Measurements from ENCODE around the gene CTSV. TPM values are rescaled to one million over a fixed set of nuclear protein-coding genes. Genes with fewer than 3 reads are reported as not detected.
"Not testable (repeated sequence)": the region's sequence is repeated elsewhere in the genome, so short reads cannot be mapped to it uniquely, and the experiment has no call there.

Gene CTSV
- total RNA-seq, 1 donor from 2014 or later, result 7.2 TPM

DNA sequence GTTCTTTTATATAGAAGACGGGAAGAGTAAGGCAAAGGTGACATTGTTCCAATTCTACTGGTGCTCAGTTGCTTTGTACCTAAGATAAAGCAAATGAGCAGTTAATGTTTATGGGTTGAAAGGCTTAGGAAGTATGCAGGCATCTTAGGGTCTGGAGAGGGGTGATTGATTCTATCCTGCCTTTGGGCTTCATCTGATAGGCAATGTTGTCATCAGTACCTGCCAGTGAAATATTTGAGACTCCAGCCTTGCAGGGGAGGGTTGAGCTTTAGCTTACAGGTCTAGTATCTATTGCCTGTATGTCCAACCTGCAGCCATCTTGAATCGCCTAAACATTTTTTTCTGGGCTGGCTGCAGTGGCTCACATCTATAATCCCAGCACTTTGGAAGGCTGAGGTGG lies 13.8 kb upstream of the CTSV start:
- Mint-ChIP-seq H3K36me3 (ENCODE audit: low read depth) (no peaks in the 10 kb centered on the region), H3K4me1 (peaks cover 13% of the 10 kb centered on the region), H3K27ac (ENCODE audit: unreplicated experiment) (no peak overlapping the region), H3K27me3 (ENCODE audit: low read depth) (peaks cover 8% of the 10 kb centered on the region), H3K4me3 (no peak overlapping the region), H3K9me3 (no peaks in the 10 kb centered on the region)
- no peak for DNase-seq (ENCODE audit: low read depth, low spot score)
- TF ChIP-seq, protein P1, sequence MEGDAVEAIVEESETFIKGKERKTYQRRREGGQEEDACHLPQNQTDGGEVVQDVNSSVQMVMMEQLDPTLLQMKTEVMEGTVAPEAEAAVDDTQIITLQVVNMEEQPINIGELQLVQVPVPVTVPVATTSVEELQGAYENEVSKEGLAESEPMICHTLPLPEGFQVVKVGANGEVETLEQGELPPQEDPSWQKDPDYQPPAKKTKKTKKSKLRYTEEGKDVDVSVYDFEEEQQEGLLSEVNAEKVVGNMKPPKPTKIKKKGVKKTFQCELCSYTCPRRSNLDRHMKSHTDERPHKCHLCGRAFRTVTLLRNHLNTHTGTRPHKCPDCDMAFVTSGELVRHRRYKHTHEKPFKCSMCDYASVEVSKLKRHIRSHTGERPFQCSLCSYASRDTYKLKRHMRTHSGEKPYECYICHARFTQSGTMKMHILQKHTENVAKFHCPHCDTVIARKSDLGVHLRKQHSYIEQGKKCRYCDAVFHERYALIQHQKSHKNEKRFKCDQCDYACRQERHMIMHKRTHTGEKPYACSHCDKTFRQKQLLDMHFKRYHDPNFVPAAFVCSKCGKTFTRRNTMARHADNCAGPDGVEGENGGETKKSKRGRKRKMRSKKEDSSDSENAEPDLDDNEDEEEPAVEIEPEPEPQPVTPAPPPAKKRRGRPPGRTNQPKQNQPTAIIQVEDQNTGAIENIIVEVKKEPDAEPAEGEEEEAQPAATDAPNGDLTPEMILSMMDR (conservative IDR thresholded peaks at IDR 0.05), result no peak

DNA sequence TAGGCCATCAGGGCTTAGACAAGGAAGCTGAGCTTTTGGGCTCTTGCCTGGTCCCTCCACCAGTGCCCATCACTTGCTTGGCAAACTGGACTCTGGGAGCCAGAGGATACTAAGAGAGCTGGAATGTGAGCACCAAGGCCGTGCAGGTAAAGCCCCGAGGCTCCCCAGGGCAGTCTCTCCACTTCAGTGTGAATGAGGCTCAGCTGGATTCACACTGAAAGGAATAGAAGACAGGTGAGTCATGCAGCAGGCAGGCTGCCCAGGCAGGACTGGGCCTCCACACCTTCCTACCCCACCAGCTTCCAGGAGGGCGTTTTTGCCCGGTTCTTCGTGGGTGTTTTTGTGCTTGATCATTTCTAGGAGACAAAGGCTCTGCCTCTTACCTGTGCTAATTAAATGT lies 7.3 kb upstream of the CTSV start:
- no peak for DNase-seq (ENCODE audit: low read depth, low spot score)
- Mint-ChIP-seq H3K4me1 (no peaks in the 10 kb centered on the region), H3K36me3 (ENCODE audit: low read depth) (no peaks in the 10 kb centered on the region), H3K4me3 (no peak overlapping the region), H3K9me3 (no peaks in the 10 kb centered on the region), H3K27ac (ENCODE audit: unreplicated experiment) (no peak overlapping the region), H3K27me3 (ENCODE audit: low read depth) (peaks cover 39% of the 10 kb centered on the region)
- TF ChIP-seq, protein P1 (conservative IDR thresholded peaks at IDR 0.05), result no peak

DNA sequence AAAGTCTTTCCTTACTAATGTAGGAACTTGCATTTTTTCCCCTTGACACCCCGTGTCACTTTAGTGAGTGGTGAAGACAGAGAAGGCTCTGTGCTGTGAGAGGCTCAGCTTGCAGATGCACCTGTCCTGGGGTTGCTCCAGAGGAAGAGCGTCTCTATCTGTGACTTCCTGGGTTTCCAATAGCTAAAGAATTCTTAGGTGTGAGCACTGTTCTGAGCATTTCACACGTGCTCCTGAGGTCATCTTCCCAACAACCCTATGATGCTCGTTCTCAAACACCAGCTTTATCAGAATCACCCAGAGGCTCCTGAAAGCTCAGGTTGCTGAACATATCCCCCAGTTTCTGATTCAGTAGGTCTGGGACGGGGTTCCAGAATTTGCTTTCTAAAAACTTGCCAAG lies 6.4 kb upstream of the CTSV start:
- H3K4me3 Mint-ChIP-seq, result no peak overlapping the region

DNA sequence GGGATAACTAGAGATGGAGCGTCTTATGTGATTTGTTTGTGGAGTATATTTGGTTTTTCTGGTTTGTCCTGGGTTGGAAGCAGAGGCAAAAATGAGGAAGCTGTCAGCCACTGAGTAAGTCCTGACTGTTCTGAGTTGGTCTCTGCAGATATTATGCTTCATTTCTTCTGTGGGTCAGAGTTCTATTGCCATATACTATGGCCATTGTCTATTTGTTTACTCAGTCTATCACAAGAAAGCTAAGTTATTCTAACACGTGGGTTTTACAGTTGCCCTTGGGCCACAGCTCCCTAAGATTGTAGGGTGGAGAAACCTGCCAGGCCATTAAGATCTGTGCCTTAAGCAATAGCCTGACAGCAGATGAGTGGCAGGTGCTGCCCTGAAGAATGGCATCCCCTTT lies 3.0 kb upstream of the CTSV start:
- Mint-ChIP-seq H3K27me3 (ENCODE audit: low read depth) (peaks cover 56% of the 10 kb centered on the region), H3K4me3 (peak overlapping the region; percentile 2), H3K9me3 (no peaks in the 10 kb centered on the region), H3K27ac (ENCODE audit: unreplicated experiment) (no peak overlapping the region), H3K36me3 (ENCODE audit: low read depth) (peaks cover 2% of the 10 kb centered on the region), H3K4me1 (peaks cover 7% of the 10 kb centered on the region)
- no peak for DNase-seq (ENCODE audit: low read depth, low spot score)
- TF ChIP-seq, protein P1 (conservative IDR thresholded peaks at IDR 0.05), result no peak

More for the DNA sequence above, 6.4 kb upstream of the CTSV start:
- Mint-ChIP-seq H3K36me3 (ENCODE audit: low read depth) (no peaks in the 10 kb centered on the region), H3K27ac (ENCODE audit: unreplicated experiment) (no peak overlapping the region), H3K9me3 (no peaks in the 10 kb centered on the region), H3K27me3 (ENCODE audit: low read depth) (peaks cover 39% of the 10 kb centered on the region), H3K4me1 (no peaks in the 10 kb centered on the region)
- no peak for DNase-seq (ENCODE audit: low read depth, low spot score)
- TF ChIP-seq, protein P1 (conservative IDR thresholded peaks at IDR 0.05), result no peak

DNA sequence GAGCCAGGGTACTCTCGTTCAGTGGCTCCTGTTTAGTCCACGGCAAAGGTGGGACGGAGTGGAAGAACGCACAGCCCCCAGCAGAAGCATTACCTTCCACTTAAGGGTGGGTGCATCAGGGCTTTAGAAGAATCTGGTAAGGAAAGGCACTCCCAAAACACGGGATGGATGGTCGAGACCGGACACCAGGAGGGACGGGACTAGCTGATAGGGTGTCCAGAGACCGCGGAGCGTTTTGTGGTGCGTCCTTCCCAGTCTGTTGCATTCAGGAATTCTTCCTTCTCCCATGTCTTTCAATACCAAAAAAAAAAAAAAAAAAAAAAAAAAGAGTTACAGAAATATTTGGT lies 545 bp upstream of the CTSV start:
- peaks cover 7% of the 10 kb centered on the region for H3K4me1 Mint-ChIP-seq
- H3K27me3 Mint-ChIP-seq (ENCODE audit: low read depth), result peaks cover 47% of the 10 kb centered on the region
- peak overlapping the region; percentile 90 for H3K27ac Mint-ChIP-seq (ENCODE audit: unreplicated experiment)
- H3K36me3 Mint-ChIP-seq (ENCODE audit: low read depth), result peaks cover 2% of the 10 kb centered on the region
- peak; percentile 36 for DNase-seq (ENCODE audit: low read depth, low spot score)
- peak overlapping the region; percentile 94 for H3K4me3 Mint-ChIP-seq
- H3K9me3 Mint-ChIP-seq, result no peaks in the 10 kb centered on the region
- TF ChIP-seq, protein P1 (conservative IDR thresholded peaks at IDR 0.05), result no peak

DNA sequence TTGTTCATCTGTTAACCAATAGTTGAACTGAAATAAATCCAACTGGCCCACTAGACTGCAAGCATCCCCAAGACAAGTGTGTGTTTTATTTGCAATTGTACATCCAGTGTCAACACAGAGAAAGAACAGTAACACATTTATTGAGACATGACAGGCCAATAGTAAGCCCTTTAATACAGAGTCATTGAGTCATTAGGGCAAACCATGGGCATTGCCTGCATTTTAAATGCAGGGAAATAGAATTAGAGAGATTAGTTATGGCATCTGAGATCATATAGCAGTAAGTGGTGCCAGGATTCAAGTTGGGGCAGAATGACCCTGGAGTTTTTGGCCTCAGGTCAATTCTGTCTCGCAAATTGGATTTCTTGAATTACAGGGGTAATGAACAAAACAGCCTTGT lies 15.4 kb downstream of the CTSV start:
- H3K27me3 Mint-ChIP-seq (ENCODE audit: low read depth), result peaks cover 22% of the 10 kb centered on the region
- not testable (repeated sequence) for H3K36me3 Mint-ChIP-seq (ENCODE audit: low read depth); H3K4me1 Mint-ChIP-seq; DNase-seq (ENCODE audit: low read depth, low spot score); H3K27ac Mint-ChIP-seq (ENCODE audit: unreplicated experiment); H3K4me3 Mint-ChIP-seq; H3K9me3 Mint-ChIP-seq

DNA sequence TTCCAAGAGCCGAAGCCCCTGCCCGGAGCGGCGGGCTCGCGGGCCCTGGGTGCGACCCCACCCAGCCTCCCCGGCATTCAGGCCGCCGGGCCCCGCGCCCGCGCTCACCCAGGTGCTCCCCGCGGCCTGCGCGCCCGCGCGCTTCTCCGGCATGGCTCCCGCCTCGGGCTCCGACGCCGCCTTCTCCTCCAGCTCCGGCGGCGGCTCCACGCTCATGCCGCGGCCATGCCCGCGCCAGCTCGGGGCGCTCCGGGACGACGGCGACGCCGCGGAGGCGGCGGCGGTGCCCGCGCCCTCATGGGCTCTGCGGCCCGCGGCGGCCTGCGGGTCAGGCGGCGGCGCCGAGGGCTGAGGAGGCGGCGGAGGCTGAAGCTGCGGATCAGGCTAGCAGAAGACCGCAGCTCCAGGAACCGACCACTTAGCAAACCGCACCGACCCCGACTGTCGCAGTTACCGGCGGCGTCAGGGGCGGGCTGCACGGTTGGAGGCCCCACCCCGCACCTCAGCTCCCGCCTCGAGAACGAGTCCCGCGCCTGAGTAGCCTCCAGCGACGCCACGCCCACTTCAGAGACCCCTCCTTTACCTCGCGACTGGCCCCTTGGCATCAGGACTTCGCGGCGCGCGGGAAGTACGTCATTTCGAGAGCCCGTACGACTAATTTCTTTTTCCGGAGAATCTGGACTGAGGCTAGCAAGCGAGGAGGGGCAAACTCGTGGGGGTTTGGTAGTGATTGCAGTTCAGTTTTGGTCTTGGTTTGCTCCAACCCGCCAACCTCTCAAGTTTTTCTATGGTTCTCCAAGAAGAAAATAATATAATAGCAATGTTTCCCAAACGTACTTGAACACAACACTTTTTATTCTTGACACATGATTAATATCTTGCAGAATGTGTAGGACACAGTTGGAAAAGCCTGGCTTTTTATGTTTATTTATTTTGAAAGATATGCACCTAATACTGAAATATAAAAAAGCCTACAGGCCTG lies 25.5 kb downstream of the CTSV start:
- Mint-ChIP-seq H3K4me3 (peak overlapping the region; percentile 92), H3K27me3 (ENCODE audit: low read depth) (peaks cover 27% of the 10 kb centered on the region), H3K4me1 (peaks cover 14% of the 10 kb centered on the region)
- H3K36me3 Mint-ChIP-seq (ENCODE audit: low read depth); H3K9me3 Mint-ChIP-seq; H3K27ac Mint-ChIP-seq (ENCODE audit: unreplicated experiment): not testable (repeated sequence)
- DNase-seq (ENCODE audit: low read depth, low spot score), result peak; percentile 53

DNA sequence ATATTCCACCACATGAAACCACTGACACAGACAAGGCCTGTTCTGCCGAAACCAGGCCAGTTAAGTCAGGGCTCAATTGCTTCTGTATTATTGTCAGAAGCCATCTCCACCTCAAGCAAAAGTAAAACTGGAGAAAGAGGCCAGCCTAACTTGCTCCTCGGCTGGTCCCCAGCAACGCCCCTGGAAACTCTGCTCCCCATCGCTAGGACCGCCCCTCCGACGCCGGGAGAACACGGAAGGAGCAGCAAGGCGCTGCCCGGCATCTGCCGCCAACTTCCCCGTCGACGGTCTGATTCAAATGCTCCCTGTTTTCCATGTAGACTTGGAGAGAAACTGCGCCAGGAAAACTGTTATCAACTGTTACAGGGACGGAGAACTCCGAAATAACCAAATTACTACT lies 26.3 kb downstream of the CTSV start:
- H3K27ac Mint-ChIP-seq (ENCODE audit: unreplicated experiment), result peak overlapping the region; percentile 95
- H3K9me3 Mint-ChIP-seq; DNase-seq (ENCODE audit: low read depth, low spot score); H3K36me3 Mint-ChIP-seq (ENCODE audit: low read depth): not testable (repeated sequence)
- H3K27me3 Mint-ChIP-seq (ENCODE audit: low read depth), result peaks cover 20% of the 10 kb centered on the region
- peaks cover 14% of the 10 kb centered on the region for H3K4me1 Mint-ChIP-seq
- H3K4me3 Mint-ChIP-seq, result peak overlapping the region; percentile 92

DNA sequence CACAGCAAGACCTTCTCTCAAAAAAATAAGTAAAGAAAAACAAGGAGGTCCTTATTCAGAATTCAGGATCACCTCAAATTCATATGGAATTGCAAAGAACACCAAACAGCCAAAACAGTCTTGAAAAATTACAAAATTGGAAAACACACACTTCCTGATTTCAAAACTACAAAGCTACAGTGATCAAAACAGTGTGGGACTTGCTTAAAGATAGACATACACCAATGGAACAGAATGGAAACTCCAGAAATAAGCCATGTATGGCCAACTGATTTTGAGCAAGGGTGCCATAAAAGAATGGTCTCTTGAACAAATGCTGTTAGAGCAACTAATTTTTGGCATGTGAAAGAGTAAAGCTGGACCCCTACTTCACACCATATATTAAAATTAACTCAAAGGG lies 36.7 kb downstream of the CTSV start:
- not testable (repeated sequence) for DNase-seq (ENCODE audit: low read depth, low spot score); H3K27ac Mint-ChIP-seq (ENCODE audit: unreplicated experiment); H3K4me3 Mint-ChIP-seq; H3K9me3 Mint-ChIP-seq; H3K27me3 Mint-ChIP-seq (ENCODE audit: low read depth); H3K36me3 Mint-ChIP-seq (ENCODE audit: low read depth)
- H3K4me1 Mint-ChIP-seq, result peaks cover 20% of the 10 kb centered on the region
